GM19467 (cell line): ENCODE measurements around the gene MAK.
"Not testable (repeated sequence)": the region's sequence is repeated elsewhere in the genome, so short reads cannot be mapped to it uniquely, and the experiment has no call there.

Experiments
- ATAC-seq: cut with Tn5 transposase; IDR thresholded peaks from one replicate; pipeline ENCODE4 v1.9.1; 2021; ENCODE audit warnings: mild to moderate bottlenecking, moderate library complexity; ENCODE audit not compliant: unreplicated experiment

The MAK gene

DNA sequence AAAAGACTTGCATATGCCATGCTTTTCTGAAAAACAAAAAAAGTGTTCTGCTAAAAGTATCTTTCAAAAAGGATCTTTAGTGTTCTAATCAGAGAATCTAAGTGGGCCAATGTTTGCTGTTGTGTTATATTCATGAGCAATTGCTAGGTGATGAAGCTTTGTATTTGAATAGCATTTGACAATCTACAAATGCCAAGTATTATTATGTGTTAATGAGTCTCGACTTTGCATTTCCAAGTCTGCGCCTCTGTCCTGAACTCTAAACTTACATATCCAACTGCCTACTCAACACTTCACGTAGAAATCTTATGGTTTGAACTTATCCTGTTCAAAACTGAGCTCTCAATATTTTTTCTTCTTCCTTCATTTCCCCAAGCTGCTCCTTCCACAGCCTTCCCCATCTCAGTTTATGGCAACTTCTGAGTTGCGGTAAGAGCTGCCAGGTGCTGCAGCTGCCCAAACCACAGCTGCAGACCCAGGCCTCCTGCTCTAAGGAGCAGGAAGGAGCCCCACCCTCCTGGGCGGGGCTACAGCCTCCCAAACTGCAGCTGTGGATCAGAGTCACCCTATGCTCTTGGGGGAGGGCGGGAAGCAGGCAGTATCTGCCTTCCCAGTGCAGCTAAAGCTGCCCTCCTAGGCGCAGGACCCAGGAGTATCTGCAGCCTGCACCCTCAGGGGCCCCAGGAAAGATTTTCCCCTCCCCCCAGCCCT lies 16.7 kb upstream of the MAK start:
- ATAC-seq = no peak

DNA sequence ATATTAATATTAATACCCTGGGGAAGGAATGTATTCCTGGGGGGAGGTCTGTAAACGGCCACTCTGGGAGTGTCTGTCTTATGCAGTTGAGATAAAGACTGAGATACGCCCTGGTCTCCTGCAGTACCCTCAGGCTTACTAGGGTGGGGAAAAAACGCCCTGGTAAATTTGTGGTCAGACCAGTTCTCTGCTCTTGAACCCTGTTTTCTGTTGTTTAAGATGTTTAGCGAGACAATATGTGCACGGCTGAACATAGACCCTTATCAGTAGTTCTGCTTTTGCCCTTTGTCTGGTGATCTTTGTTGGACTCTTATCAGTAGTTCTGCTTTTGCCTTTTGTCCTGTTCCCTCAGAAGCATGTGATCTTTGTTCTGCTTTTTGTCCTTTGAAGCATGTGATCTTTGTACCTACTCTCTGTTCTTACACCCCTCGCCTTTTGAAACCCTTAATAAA lies 15.5 kb upstream of the MAK start:
- ATAC-seq = not testable (repeated sequence)

DNA sequence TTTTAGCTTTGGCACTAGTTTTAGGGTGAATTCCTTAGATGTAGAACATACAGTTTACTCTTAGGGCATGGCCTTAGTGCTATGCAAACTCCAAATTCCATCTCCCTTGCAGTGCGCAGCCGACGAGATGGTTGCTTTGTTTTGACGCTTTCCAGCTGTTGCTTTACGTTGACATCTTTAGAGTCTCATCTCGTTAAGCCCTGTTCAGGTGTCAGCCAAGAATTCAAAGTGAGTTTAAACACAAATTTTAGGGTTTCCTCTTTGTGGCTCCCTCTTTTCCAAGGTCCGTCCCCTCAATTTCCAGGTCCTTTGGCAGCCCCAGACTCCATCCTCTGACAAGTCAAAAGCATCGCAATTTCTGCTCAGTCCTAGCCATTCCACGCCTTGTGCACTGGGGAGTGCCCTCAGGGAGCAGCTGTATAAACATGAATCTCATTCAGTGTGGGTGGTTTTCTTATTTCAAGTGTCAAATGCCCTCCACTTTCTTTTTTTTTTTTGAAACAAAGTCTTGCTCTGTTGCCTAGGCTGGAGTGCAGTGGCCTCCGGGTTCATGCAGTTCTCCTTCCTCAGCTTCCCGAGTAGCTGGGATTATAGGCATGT lies 14.1 kb upstream of the MAK start:
- ATAC-seq = no peak

GRCh38 chr6:10850728-10851127 lies 12.4 kb upstream of the MAK start:
- no peak for ATAC-seq

- no peak for ATAC-seq
Observed at GRCh38 chr6:10849901-10850300, 11.6 kb upstream of the MAK start.

- no peak for ATAC-seq
Observed at GRCh38 chr6:10847684-10848083, 9.3 kb upstream of the MAK start.

DNA sequence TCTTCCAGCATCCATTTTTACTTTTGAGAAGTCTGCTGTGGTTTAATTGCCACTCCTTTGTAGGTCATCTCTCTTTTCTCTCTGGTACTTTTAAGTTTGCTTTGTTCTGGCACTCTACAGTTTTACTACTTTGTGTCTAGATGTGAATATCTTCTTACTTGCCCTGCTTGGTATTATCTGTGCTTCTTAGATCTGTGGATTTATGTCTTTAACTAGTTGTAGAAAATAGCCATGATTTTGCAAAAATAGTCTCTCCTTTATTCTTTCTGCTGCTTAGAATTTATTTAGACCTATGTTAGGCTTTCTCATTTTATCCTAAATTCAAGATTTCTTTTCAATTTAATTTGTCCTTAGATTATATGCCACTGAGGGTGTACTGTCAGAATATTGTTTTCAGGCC lies 5.2 kb upstream of the MAK start:
- no peak for ATAC-seq

- peak; percentile 61 for ATAC-seq
Observed at GRCh38 chr6:10838794-10839333, 525 bp upstream of the MAK start.

- ATAC-seq = no peak
Observed at GRCh38 chr6:10837622-10837994, 731 bp downstream of the MAK start.

DNA sequence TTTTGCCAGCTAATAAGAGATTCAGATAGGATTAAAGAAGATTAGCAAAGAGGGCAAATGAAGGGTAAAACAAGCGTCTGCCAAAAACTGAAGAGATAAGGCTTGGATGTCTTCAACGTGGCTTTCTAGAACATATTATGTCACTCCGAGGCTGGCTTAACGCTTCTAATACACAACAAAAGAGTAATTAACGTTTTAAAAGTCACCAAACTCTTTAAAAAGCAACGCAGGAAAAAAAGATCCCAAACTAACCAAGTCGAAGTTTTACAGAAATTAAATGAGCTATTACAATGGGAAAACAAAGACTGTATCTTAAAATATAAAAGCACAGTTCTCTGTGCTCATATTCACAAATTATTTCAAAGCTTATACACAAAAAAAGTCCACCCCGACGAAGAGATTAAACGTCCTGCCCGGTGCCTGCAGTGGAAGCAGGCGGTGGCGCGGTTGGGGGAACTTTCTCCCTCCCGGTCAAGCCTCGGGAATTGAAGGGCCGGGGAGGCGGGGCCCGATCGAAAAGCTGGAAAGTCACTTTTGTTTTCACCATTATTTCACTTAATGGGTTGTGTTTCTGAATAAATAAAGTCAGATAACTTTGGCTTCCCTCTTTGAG lies 1.2 kb downstream of the MAK start:
- no peak for ATAC-seq

- no peak for ATAC-seq
Observed at GRCh38 chr6:10834823-10835222, 3.5 kb downstream of the MAK start.

GRCh38 chr6:10831609-10832008 lies 6.7 kb downstream of the MAK start:
- ATAC-seq = no peak

GRCh38 chr6:10824819-10825218 lies 13.5 kb downstream of the MAK start:
- no peak for ATAC-seq

DNA sequence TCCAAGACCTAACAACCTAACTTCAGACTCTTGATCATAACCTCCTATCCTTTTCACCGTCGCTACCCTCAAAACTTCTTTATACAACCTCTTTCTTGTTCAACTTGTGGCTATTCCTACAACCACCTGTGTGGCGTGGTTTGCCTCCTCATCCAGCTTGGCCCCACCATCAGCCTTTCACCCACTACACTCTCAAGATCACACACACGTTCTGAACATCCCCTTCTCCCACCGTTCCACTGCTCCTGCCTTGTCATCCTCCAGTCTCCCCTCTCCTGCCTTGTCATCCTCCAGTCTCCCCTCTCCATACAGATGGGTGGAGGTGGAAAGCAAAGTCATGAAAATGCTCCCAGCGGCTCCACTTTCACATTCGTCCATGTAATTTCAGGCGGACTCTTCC lies 14.0 kb downstream of the MAK start:
- no peak for ATAC-seq

- not testable (repeated sequence) for ATAC-seq
Observed at GRCh38 chr6:10814176-10814575, 24.2 kb downstream of the MAK start.

DNA sequence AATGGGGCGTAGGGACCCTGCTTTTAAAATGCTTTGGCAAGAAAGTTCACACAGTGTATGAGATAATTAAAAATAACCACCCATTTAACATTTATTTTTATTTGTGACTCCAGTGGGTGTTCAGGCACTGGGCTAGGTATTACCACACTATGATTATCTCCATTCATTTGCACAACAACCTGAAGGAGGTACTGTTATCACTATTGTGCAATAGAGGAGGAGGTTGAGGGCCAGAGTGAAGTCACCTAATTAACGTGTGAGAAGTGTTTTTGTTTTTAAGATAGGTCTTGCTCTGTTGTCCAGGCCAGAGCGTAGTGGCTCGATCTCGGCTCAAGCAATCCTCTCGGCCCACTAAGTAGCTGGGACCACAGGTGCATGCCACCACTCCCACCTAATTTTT lies 29.2 kb downstream of the MAK start:
- ATAC-seq = no peak

GRCh38 chr6:10808376-10808775 lies 30.0 kb downstream of the MAK start:
- no peak for ATAC-seq

- peak; percentile 95 for ATAC-seq
Observed at GRCh38 chr6:10801224-10801848, 37.0 kb downstream of the MAK start.

DNA sequence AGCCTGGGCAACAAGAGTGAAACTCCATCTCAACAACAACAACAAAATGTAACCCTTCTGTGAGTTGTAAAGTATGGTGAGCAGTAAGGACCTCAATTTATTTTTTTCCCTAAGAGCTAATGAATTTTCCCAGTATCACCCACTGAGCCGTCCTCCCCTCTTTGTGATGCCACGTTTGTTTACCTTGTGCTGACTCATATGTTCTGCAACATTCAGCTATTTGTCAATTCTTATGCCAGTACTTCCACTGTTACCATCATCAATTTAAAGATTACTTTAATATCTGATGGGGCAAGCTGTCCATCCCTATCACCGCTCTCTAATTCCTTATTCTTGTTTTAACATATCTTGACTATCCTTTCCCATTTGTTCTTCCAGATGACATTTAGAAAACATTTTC lies 37.5 kb downstream of the MAK start:
- ATAC-seq = no peak

DNA sequence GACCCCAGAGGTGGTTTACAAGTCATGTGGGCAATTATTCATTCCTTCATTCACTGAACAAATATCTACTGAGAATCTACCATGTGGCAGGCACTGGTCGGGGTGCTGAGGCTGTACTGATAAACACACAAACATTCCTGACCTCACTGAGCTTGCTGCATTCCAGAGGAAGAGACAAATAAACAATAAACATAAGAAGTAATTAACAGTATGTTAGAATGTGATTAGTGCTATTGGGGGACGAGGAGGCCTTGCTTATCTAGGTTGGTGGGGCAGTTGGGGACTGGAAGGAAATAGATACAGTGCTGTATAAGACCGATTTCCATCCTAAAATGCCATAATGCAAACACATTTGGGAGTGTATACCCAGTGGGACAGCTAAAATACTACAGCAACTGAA lies 44.1 kb downstream of the MAK start:
- no peak for ATAC-seq

DNA sequence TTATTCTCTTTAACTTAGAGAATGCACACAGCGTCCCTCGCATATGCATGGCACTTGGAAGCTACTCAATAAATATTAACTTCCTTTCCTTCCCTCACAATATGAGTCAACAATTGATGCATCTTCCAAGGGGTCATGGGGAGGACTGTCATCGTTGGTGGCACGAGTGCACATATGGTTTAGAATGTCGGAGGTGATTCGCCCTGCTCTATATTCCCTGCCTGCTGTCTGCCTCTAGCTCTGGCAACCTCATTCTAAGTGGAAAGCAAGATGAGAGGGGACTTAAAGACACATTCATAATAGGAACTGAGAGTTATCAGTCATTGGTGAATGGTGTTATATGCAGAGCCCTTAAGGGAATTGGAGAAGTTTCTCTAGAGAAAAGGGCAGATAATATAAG lies 44.6 kb downstream of the MAK start:
- no peak for ATAC-seq

DNA sequence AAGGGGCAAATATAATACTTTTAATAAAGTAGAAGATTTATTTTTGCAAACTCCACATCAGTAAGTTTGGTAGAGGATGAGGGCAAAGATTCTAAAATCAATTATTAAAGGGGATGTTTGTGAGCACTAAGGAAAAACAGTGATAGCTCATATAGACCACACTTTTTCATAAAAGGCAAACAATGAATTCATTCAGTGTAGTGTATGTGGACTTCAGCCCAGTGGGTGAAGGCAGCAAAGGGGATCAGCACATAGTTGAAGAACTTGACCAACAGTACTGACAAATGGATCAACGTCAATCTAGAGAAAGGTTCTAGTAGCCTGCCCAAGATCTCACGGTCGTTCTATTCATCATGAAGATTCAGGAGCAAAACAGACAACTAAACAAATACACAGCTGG lies 45.3 kb downstream of the MAK start:
- no peak for ATAC-seq
